ENCODE results near the gene OTUB2.

GRCh38 chr14:93978735-93979134 lies 47.4 kb upstream of the OTUB2 start:
- TF ChIP-seq MXI1 (IDR thresholded peaks at IDR 0.05; ENCODE audit: low read depth, low read length) (no peak), GATA2 (CRISPR knock-in tag; IDR thresholded peaks at IDR 0.05) (no peak), FOXJ3 (CRISPR knock-in tag; IDR thresholded peaks at IDR 0.05) (no peak), CHD2 (IDR thresholded peaks at IDR 0.05; ENCODE audit: low read length, partially characterized antibody) (no peak), YY1 (IDR thresholded peaks at IDR 0.05; ENCODE audit: low read depth) (no peak), MAX (IDR thresholded peaks at IDR 0.05; ENCODE audit: low read depth) (no peak), SMC3 (IDR thresholded peaks at IDR 0.05; ENCODE audit: low read depth, low read length) (no peak), REST (IDR thresholded peaks at IDR 0.05; ENCODE audit: low read depth, low read length) (no peak), CTCF (IDR thresholded peaks at IDR 0.05) (no peak), USF2 (IDR thresholded peaks at IDR 0.05; ENCODE audit: borderline replicate concordance, low read depth, low read length) (no peak)
